HG02870 (cell line): ENCODE results near the gene C1orf21.

ENCODE experiments used
- ATAC-seq: cut with Tn5 transposase; IDR thresholded peaks from one replicate; pipeline ENCODE4 v1.9.1; 2021; ENCODE audit warnings: mild to moderate bottlenecking, moderate library complexity; ENCODE audit not compliant: unreplicated experiment

C1orf21 gene

GRCh38 chr1:184507604-184508280 is 120.9 kb downstream of the C1orf21 start:
- ATAC-seq, result no peak

GRCh38 chr1:184509105-184509504 is 122.3 kb downstream of the C1orf21 start:
- no peak for ATAC-seq

GRCh38 chr1:184510110-184510509 is 123.3 kb downstream of the C1orf21 start:
- no peak for ATAC-seq

- no peak for ATAC-seq
Observed at GRCh38 chr1:184512724-184513123, 125.9 kb downstream of the C1orf21 start.

DNA sequence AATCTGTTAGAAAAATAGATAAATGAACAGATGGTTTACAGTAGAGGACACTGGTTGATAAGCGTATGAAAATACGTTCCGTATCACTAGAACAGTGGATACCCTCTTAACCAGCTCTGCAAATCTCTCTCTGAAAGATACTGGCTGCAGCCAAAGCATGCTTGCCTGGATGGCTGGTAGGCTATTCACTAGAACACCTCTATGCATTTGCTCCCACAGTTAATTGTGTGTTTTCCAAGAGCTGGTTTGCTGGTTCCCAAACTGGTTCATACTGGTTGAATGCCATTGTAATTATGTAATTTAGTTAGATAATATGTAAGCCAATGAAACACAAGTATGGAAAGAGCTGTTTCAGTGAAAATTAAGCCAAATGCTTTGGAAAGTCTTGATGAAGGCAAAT is 126.6 kb downstream of the C1orf21 start:
- no peak for ATAC-seq

GRCh38 chr1:184513966-184514365 is 127.1 kb downstream of the C1orf21 start:
- ATAC-seq, result no peak

DNA sequence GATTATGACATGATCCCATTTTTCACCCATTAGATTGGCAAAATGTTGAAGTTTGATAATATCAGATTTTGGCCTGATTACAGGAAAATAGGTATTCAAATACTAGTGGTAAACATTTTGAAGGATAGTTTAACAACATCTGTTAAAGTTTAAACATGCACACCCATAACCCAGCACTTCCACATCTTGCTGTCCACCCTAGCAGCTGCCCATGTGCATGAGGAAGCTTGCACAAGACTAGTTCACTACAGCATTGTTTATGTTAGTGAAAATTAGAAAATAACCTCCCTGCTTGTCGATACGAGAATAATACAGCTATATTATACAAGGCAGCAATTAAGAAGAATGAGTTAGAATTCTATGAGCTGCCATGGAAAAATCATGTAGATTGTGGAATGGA is 127.6 kb downstream of the C1orf21 start:
- ATAC-seq, result no peak

- no peak for ATAC-seq
Observed at GRCh38 chr1:184517130-184517529, 130.3 kb downstream of the C1orf21 start.

- ATAC-seq, result no peak
Observed at GRCh38 chr1:184518736-184519357, 132.0 kb downstream of the C1orf21 start.

GRCh38 chr1:184520336-184520735 is 133.5 kb downstream of the C1orf21 start:
- no peak for ATAC-seq

- no peak for ATAC-seq
Observed at GRCh38 chr1:184524248-184524647, 137.4 kb downstream of the C1orf21 start.

DNA sequence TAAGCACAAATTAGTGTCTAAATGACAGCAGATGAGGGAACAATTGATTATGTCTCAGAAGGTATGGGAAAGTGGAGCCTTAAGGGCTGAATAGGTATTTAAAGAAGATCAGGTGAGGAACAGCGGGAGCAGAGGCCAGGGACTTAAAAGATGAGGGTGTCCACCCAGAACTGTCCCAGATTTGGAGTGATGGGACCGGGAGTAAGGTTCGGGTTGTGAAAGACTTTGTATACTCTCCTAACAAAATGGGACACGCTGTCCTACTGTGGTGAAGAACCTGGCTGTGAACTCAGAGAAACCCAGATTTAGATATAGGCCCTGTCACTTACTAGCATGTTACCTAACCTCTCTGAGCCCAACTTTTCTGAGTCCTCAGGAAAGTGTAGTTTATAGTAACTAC is 140.6 kb downstream of the C1orf21 start:
- no peak for ATAC-seq

DNA sequence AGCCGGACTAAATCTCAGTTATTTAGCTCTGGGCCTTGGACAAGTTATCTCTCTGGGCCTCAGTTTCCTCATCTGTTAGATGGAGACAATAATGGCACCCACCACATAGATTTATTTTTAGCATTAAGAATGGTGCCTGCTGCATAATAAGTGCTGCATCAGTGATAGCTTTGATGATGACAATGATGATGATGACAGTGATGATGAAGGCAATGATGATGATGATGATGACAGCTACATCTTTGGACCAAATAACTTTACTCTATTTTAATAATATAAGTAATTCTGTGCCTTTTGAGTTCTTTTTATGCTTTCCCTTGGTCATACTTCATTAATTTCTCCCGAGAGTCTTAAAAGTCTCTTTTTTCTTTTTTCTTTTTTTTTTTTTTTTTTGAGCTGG is 143.4 kb downstream of the C1orf21 start:
- no peak for ATAC-seq

DNA sequence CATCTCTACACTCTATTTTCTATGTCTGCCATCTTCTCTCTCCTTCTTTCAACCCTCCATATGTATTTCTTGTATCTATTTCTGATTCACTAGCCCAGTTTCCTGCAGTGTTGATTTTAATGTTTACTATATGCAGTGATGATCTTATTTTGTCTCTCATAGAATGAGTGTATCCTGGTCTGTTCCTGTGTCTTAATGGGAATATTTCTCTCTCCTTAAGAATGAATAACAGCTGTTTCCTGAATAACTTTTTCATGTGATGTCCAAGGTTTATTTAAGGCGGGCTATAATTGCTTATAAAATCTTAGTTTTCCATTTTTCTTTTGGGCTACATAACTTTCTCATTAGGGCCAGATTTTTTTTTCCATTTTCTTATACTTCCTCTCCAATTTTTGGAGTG is 144.5 kb downstream of the C1orf21 start:
- ATAC-seq, result no peak

DNA sequence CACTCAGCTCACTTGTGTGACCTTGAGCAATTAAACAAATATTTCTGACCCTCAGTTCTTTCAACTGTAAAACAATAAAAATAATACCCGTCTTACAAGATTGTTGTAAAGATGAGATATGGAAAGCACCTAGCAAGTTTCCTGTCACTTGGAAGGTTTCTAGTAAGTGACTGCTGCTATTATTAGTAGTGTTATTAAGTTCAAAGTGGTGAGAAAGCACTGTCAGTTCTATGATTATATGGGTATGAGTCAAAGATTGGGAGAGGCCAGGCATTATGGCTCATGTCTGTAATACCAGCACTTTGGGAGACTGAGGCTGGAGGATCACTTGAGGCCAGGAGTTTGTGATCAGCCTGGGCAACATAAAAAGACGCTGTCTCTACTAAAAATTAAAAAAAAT is 145.4 kb downstream of the C1orf21 start:
- no peak for ATAC-seq

DNA sequence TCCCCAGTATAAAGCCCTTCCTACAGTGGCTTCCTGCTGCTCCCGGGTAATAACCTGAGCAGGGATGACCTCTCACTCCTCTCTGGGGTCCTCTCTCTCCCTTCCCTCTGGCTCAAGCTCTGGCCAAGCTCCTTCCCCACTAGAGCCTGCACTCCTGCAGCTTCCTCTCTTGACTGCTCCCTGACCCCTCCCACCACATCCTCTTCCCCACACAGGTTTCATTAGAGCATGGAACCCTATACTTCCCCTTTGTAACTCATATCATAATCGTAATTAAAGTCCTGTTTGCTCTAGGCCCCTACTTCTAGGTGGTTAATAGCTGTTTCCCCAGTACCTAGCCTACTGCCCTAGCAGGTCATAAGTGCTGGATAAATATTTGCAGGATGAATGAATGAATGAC is 146.2 kb downstream of the C1orf21 start:
- no peak for ATAC-seq

DNA sequence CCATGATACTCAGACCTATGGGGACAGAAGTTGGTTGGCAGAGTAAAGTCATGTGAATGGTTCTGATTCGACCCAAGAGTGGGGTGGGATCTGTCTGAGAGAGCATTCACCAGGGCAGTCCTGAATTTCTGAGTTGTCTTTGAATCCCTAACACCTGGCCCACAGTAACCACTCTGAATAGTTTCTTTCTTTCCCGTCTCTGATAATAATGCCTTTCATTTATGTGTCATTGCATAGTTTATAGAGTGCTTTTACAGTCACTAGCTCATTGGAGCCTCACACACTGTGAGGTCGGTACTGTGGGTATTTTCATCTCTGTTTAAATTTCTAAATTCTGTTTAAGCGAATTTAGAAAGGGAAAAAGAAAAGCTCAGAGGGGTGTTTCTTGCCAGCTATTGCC is 147.1 kb downstream of the C1orf21 start:
- no peak for ATAC-seq

GRCh38 chr1:184534690-184535089 is 147.9 kb downstream of the C1orf21 start:
- no peak for ATAC-seq

DNA sequence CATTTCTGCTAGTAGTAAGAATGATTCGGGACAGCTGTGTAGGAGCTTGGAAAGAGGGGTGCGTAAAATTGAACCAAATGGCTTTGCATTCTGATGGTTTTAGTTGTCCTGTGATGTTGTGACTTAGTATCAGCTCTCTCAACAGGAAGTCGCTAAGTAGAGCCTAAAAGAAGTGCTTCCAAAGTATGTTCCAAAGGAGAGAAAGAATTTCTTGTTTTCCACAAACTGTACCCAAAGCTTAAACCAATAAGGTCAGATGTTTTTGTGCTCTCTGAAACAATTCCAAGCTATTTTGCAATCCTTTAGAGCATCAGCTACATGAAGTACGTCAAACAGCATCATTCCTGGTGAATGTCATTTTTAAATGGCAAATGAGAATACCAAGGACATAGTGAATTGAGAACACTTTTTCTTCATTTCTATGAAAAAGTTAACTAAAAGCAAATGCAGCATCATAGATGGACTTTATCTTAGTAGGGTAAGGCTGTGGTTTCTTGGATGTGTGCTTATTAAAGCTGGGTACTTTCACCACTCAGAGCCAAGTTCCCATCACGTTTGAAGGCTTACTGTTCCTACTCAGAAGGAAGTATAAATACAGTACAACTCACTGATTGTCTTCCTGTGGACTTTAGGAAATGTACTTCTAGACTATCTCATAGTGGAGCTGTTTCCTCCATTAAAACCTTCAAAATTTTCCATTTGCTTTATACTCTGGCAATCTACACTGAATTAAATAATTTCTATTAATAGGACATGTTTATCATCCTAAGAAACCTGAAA is 148.6 kb downstream of the C1orf21 start:
- ATAC-seq, result no peak

GRCh38 chr1:184536246-184536985 is 149.6 kb downstream of the C1orf21 start:
- ATAC-seq, result no peak

DNA sequence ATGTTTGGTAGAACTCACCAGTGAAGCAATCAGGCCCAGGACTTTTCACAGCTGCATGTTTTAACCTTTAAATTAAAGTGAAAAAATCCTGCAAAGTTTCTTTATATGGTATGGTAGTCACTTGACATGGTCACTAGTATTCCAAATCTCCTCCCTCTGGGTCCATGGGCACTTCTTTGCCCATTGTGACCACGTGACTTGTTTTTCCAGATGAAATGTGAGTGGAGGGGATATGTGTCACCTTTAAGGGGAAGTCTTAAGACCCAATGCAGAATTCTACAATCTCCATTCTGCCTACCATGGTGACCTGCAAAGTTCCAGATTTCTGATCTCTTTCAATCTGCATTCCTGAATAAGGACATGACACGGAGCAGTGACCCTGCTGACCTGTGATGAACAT is 152.8 kb downstream of the C1orf21 start:
- no peak for ATAC-seq
